HL-60/S4 treated with retinoic acid at 250 ng/mL for 4 days and 3 days (cell line): Measurements from ENCODE around the gene THADA.
"Not testable (repeated sequence)": the region's sequence is repeated elsewhere in the genome, so short reads cannot be mapped to it uniquely, and the experiment has no call there.

Experiments
- in situ Hi-C: fragments of 300-500 bp; cut with MboI; formaldehyde crosslinking; loops from 2 replicates; pipeline ENCODE4 v1.7.0; 2022; ENCODE audit warnings: low sequenced_read_pairs

THADA gene

GRCh38 chr2:43542285-43542933 lies 53.4 kb downstream of the THADA start:
- in situ Hi-C loops, result no loop called here

DNA sequence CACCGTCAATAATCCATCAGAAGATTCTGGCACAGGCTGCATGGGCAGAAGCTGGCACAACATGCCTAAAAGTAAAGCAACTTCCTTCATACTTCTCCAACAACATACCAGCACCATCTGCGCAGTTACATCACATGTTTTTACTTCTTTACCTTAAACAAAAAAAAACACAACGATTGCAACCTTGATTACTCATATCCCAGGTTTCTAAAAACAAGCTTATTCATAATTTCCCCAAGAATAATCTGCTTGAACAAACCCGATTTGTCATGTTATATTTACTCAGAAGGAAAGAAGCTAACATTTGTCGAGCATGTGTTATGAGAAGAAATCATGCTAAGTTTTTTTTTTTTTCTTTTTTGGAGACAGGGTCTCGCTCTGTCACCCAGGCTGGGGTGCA lies 54.7 kb downstream of the THADA start:
- in situ Hi-C loops, result no loop called here

DNA sequence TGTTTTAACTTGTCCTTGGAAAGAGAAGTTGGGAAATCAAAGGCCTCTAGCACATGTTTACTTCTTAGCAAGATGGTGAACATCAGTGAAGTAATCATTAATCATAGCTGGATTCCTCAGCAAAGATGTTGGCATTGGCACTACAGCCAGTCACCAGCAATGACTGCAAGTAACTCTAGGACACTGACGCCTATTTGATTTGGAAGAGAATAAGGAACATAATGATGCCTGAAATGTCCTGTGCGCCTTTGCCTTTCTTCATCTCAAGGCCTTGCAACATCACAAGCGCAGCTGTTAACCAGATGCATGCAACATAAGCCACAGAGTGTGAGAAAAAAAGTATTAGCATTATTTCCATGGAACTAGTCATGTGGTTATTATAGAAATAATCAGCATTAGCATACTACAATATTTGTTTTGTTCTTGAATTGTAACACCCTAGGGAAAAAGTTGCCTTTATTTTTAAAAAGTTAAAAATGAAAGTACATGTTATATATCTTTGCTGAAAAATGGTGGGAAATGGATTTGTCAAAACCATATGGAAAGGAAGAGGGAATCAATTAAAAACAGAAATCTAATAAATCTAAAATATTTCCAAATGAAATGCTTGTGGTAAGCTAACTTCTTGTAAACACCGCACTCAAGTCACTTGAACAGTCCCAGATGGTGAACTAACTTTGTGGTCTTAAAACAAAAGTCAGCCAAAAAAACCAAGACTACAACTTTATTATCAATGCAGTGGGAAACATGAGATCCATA lies 55.6 kb downstream of the THADA start:
- in situ Hi-C loops, result no loop called here

DNA sequence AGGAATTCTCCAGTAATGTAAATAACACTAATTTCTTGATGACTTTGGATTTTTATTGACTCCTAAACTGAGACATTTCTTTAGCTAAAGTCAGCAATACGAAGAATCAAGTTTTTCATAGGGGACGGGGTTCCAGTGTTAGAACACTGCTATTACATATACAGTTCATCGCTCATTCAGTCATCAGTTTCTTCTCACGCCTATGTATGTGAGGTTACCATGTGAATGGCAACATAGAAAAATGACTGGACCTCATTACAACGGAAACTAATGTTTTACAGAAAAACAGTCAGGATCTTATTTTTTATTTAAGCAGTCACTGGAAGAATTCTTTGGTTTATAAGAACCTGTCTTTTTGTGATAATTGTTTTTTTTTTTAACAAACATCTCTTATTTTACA lies 56.4 kb downstream of the THADA start:
- in situ Hi-C loops, result no loop called here

- in situ Hi-C loops, result no loop called here
These were observed 57.7 kb downstream of the THADA start for GRCh38 chr2:43538034-43538670.

DNA sequence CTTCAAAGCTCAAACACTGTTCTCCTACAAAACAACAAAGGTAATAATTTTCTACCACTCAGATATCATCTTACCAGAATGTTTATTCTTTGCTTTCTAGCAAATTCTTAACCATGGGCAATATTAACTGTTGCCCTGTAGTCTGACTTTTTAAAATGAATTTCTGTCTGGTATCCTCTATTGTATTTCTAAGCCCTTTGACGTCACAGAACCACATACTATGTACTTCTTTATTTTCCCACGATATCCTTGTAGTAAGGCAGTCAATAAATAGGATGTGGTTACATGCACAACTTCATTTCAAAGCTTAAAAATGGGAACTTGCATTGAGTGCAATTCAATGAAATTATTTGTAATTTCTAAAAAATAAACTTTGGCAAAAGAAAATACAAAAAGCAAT lies 58.7 kb downstream of the THADA start:
- in situ Hi-C loops, result no loop called here

- in situ Hi-C loops, result no loop called here
These were observed 61.3 kb downstream of the THADA start for GRCh38 chr2:43534569-43534968.

GRCh38 chr2:43532572-43532971 lies 63.3 kb downstream of the THADA start:
- in situ Hi-C loops, result not testable (repeated sequence)

DNA sequence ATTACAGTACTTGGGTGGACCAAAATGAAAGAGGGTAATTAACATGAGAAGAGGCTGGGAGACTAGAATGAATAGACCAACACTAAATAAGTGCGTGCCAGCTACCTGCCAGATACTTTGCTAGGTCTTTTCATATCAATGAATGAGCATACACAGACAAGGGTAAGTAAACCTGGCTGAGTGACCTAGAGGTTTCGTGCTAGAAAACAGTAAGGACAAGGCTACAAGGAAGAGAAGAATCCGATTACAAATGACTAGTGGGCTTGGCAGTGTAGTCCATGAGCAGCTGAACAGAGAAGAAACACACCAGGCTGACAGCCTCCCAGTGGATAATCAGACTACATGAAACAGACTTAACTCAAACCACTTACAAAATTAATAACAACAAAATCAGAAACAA lies 64.6 kb downstream of the THADA start:
- in situ Hi-C loops, result no loop called here

DNA sequence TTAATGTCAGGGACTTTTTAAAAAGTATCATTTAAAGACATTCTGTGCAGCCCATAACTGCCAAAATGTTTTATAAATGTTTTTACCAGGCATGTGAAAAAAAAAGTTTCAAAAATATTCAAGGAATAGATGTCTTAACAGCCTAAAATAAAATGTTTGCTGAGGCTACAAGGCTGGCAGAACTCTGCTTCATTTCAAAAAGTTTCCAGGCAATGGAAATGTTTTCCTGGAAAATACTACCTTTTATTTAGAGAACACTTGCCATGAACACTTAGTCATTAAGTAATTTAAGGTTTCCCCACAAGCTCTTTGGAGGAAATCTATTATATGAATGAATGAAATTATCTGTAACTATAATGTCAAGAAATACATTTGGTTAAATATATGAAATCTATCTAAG lies 68.8 kb downstream of the THADA start:
- in situ Hi-C loops, result no loop called here

DNA sequence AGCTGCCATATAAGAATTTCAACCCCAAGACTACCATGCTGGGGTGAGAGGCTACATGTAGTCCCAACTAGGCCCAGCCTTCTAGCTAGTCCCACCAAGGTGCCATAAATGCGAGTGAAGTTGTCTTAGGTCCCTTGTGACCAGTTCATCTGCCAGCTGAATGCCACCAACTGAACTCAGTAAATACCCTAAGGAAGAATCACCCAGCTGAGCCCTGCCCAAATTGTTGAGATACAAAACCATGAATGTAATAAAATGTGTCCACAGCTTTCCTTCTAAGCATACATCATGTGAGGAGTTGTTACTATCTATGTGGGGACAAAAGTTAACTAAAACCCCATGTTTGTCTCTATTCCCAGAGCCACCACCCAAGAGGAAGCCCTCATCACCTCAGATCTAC lies 70.3 kb downstream of the THADA start:
- in situ Hi-C loops, result no loop called here

DNA sequence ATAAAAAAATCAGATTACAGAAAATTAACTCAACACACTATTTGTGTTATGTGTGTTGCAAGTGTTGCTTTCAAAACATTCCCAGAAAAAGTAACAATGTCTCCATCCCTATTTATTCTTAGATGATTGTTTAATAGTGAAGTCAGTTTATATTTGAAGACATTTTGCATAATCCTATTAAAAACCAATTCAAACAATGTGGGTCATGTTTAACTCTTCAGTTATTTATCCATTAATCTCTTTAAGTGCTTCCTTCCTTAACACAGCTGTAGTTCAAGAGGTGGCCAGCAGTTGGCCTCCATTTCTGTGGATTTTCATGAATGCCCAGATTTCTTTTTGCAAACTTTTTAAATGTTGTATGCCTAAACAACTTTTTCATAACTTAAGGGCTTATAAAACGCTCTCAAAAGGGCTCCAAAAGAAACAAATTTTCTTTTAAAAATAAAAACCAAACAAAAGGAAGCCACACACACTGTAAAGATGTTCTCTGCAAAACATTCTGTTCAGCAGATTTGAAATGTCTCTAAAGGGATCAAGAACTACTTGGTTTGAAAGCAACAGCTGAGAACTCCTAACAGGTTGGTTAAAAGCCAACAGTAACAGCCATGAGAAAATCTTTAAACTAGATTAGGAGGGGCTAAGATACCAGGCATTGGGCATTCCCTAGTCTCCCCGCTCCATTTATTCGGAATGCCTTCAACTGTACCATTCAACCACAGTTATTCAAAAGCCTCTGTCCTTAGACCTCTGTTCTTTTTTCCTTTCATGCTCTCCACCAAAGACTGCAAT lies 71.5 kb downstream of the THADA start:
- in situ Hi-C loops, result no loop called here

GRCh38 chr2:43522177-43522576 lies 73.7 kb downstream of the THADA start:
- in situ Hi-C loops, result no loop called here

DNA sequence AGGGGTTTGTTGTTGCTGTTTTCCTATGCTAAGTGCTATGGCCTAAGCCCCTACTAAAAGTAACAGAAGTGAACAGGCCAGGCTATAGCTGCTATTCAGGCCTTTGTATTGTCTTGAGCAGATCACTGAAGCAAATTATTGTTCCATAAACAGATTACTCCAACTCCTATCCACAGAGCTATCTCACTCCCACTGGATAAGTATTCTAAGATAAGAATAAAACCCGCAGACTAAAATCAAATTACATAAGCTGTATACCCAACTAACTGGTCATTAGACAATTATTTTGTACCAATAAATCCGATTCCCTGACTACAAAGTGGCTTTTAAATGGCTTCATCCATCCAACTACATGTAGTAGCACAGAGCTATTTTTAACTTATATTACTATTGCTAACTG lies 74.3 kb downstream of the THADA start:
- in situ Hi-C loops, result no loop called here

DNA sequence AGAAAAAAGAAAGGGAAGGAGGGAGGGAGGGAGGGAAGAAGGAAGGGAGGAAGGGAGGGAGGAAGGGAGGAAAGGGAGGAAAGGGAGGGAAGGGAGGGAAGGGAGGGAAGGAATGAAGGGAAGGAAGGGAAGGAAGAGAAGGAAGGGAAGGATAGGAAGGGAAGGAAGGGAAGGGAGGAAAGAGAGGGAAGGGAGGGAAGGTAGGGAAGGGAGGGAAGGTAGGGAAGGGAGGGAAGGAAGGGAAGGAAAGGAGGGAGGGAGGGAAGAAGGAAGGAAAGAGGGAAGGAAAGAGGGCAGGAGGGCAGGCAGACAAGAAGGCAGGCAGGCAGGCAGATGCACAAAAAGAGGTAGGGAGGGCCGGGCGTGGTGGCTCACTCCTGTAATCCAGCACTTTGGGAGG lies 74.9 kb downstream of the THADA start:
- in situ Hi-C loops, result no loop called here

DNA sequence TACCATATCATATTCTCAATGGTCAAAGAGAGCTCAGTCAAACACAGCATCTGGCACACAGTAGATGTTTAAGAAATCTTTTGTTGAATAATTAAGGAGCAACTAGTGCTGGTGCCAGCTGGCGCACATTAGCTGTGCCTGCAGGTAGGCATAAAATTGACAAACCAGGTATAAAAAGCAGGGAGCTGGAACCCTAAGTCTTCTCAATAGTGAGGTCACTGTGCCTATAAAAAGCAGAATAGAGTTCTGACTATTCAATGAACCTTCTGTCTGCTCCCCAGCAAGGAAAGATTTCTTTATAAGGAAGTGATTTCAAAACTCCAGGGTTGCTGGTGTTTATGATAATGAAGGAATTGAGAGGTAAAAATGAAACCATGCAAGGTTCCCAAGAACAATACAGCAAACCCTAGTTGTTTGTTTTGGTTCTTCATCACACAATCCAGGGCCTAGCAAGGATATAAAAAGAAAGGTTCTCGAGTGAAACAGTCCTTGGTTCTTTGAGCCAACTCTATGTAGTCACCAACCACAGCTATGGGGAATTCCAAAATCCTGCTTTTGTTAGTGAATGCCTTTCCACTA lies 76.1 kb downstream of the THADA start:
- in situ Hi-C loops, result no loop called here

- in situ Hi-C loops, result no loop called here
These were observed 77.1 kb downstream of the THADA start for GRCh38 chr2:43518718-43519117.

DNA sequence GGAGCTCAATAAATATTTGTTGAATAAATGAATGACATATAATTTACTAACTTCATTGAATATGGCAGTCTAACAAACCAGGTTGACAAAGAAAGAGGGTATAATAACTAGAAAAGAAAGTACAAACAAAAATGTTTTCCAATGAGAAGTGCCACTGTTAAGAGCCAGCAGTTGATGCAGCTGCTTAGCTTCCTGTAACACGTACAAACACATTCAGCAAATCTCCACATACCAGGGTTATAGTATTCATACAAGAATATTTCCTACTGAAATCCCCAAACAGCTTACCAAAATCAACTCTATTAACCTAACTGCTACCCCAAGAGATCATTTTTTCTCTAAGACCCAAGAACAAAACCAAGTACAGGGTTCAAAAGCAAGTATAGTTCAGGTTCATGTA lies 77.7 kb downstream of the THADA start:
- in situ Hi-C loops, result no loop called here

GRCh38 chr2:43515807-43516497 lies 79.9 kb downstream of the THADA start:
- in situ Hi-C loops, result no loop called here

GRCh38 chr2:43515248-43515647 lies 80.6 kb downstream of the THADA start:
- in situ Hi-C loops, result no loop called here

GRCh38 chr2:43513796-43514195 lies 82.0 kb downstream of the THADA start:
- in situ Hi-C loops, result no loop called here
